ENCODE data around the gene WDR20. TPM values are rescaled to one million over a fixed set of nuclear protein-coding genes. Genes with fewer than 3 reads are reported as not detected.
"Not testable (repeated sequence)": the region's sequence is repeated elsewhere in the genome, so short reads cannot be mapped to it uniquely, and the experiment has no call there.

WDR20 gene
- total RNA-seq, 1 donor from 2014 or later: 44.8 TPM

DNA sequence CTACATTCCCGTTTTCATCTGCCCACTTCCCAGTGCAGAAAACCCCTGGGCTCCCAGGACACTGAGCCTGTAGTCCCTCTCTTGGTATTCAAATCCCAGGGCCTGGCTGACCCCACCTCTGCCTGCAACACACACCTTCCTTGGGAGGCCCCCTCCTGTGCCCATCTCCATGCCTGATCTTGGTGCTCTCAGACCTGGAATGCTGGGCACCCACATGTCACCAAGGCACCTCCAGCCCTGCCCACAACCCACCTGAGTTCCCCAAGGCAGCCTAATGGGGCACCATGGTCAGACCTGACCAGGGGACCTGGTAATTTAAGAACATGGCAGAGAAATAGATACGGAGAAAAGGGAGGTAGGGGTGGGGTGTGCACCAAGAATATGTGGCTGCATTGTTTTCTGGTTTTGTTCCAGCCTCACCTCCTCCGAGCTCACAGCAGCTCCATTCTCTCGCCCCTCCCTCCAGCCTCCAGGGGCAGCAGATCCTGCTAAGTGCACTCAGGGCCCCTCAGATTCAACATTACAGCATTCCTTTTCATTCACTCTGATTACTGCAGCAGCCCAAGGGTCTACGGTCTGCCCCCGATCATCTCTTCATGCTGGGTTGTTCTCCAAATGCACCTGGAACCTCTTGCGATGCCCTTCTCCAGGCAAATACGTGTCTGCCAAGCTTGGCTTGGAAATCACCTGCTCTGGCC is 43.7 kb upstream of the WDR20 start:
- Histone ChIP-seq H3K27ac (no peak overlapping the region), H3K4me1 (no peaks in the 10 kb centered on the region), H3K27me3 (no peaks in the 10 kb centered on the region), H3K9me3 (no peaks in the 10 kb centered on the region), H3K4me3 (no peak overlapping the region), H3K36me3 (no peaks in the 10 kb centered on the region)
- TF ChIP-seq, protein P1, sequence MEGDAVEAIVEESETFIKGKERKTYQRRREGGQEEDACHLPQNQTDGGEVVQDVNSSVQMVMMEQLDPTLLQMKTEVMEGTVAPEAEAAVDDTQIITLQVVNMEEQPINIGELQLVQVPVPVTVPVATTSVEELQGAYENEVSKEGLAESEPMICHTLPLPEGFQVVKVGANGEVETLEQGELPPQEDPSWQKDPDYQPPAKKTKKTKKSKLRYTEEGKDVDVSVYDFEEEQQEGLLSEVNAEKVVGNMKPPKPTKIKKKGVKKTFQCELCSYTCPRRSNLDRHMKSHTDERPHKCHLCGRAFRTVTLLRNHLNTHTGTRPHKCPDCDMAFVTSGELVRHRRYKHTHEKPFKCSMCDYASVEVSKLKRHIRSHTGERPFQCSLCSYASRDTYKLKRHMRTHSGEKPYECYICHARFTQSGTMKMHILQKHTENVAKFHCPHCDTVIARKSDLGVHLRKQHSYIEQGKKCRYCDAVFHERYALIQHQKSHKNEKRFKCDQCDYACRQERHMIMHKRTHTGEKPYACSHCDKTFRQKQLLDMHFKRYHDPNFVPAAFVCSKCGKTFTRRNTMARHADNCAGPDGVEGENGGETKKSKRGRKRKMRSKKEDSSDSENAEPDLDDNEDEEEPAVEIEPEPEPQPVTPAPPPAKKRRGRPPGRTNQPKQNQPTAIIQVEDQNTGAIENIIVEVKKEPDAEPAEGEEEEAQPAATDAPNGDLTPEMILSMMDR (IDR thresholded peaks at IDR 0.05): no peak
- no peak for DNase-seq (ENCODE audit: low spot score in 2 of 2)
- intact Hi-C loops (cut with DNase I): loop anchor here (1.0 to 2.0 kb wide), 4 partner anchors 33 to 389 kb away; no protein-coding TSS in a partner anchor

DNA sequence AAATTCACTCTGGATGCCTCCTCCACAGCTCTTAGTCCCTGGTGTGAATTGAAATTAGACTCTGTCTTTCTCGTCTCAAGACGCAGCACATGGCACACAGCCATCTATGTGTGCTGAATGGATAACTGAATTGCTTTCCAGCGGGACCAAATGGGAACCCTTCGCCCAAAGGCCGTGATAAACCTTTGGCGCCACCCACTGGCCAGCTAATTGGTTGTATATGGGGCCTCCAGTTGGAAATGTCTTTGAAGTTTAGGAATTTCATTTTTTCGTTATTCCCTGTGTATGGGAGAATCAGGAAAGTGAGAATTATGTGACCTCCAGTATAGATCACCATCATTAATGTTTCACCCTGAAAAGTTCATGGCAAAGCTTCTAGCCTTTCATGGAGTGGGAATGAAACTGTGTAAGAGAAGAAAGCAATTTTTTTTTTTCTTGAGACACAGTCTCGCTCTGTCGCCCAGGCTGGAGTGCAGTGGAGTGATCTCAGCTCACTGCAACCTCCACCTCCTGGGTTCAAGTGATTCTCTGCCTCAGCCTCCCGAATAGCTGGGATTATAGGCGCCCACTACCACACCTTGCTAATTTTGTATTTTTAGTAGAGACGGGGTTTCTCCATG is 43.0 kb upstream of the WDR20 start:
- intact Hi-C loops (cut with DNase I): loop anchor here (1.0 to 2.0 kb wide), 4 partner anchors 33 to 390 kb away; no protein-coding TSS in a partner anchor
- Histone ChIP-seq H3K9me3 (no peaks in the 10 kb centered on the region), H3K4me1 (no peaks in the 10 kb centered on the region), H3K4me3 (no peak overlapping the region), H3K27ac (no peak overlapping the region), H3K27me3 (no peaks in the 10 kb centered on the region), H3K36me3 (peaks cover 0 to 6% of the 10 kb centered on the region in 2 donors)
- DNase-seq (ENCODE audit: low spot score in 2 of 2): peak in 1 of 2 donors; percentile 92
- TF ChIP-seq, protein P1 (IDR thresholded peaks at IDR 0.05): peak; percentile 67 to 81 (median 70)

DNA sequence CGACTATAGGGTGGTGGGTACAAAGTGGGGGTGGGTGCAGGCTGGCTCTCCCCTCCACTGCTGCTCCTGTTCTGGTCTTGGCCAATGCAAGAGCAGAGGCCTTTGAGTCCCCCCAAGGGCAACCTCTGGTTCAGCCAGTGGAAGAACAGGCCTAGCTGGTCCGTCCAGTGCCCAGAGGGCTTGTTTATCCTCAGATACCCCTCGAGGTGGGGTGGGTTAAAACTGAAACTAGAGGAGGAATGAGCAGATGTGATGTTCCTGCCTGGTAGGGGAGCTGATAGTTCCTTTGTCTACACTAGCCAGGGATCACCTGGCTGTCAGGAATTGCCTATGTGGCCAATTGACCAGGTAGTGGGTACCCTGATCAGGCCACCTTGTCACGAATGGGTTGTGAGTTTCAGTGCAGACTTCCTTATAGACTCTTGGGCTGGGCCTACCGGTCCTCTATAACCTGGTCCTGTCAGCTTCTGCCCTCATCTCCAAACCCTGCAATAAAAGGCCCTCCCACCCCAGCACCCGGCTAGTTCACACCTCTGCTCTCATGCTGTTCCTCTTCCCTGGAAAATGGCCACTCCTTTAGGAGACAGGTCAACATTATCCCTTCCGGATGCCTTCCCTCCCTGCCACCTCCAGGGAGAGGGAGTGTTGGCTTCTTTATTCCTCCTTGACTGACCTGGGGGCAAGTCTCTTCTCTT is 42.1 kb upstream of the WDR20 start:
- Histone ChIP-seq H3K27me3 (no peaks in the 10 kb centered on the region), H3K4me3 (no peak overlapping the region), H3K9me3 (no peaks in the 10 kb centered on the region), H3K27ac (no peak overlapping the region), H3K4me1 (no peaks in the 10 kb centered on the region), H3K36me3 (peaks cover 0 to 6% of the 10 kb centered on the region in 2 donors)
- no peak for DNase-seq (ENCODE audit: low spot score in 2 of 2)
- intact Hi-C loops (cut with DNase I): loop anchor here (2.0 kb wide), 2 partner anchors 137 to 391 kb away; no protein-coding TSS in a partner anchor
- TF ChIP-seq, protein P1 (IDR thresholded peaks at IDR 0.05): no peak

DNA sequence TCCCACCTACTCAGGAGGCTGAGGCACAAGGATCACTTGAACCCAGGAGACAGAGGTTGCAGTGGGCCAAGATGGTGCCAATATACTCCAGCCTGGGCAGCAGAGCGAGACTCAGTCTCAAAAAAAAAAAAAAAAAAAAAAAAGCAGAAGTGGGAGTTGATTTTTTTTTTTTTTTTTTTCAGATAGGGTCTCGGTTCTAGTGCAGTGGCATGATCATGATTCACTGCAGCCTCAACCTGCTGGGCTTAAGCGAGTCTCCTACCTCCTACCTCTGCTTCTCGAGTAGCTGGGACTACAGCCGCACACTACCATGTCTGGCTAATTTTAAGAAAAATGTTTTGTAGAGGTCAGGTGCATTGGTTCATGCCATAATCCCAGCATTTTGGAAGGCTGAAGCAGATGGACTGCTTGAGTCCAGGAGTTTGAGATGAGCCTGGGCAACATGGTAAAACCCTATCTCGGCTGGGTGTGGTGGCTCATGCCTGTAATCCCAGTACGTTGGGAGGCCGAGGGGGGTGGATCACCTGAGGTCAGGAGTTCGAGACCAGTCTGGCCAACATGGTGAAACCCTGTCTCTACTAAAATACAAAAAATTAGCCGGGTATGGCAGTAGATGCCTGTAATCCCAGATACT is 36.5 kb upstream of the WDR20 start:
- no peaks in the 10 kb centered on the region for H3K4me1 ChIP-seq
- no peaks in the 10 kb centered on the region for H3K27me3 ChIP-seq
- H3K9me3 ChIP-seq: no peaks in the 10 kb centered on the region
- peaks cover 0 to 6% of the 10 kb centered on the region in 2 donors for H3K36me3 ChIP-seq
- no peak overlapping the region for H3K27ac ChIP-seq
- TF ChIP-seq, protein P1 (IDR thresholded peaks at IDR 0.05): no peak
- H3K4me3 ChIP-seq: no peak overlapping the region
- intact Hi-C loops (cut with DNase I): no loop called here
- DNase-seq (ENCODE audit: low spot score in 2 of 2): no peak

DNA sequence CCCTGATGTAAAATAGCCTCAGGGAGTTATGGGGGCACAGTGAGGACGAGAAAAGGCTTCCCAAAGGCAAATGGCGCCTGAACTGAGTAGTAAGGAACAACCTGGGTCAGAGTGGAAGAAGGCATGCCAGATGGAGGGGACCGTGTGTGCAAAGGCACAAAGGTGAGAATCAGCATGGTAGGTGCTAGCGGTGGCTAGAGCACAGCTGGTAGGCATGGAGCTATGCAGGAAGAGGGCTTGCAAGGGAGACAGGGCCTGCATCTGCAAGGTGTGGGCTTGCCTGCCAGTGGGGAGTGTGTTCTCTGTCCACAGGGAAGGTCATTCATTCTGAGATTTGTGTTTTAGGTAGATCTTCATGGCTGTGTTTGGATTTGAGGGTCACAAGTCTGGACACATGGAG is 34.3 kb upstream of the WDR20 start:
- DNase-seq (ENCODE audit: low spot score in 2 of 2): no peak
- H3K9me3 ChIP-seq: no peaks in the 10 kb centered on the region

DNA sequence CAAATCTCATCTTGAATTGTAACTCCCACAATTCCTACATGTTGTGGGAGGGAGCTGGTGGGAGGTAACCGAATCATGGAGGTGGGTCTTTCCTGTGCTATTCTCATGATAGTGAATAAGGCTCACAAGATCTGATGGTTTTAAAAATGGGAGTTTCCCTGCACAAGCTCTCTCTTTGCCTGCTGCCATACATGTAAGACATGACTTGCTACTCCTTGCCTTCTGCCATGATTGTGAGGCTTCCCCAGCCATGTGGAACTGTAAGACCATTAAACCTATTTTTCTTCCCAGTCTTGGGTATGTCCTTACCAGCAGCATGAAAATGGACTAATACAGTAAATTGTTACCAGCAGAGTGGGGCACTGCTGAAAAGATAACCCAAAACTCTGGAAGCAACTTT is 30.4 kb upstream of the WDR20 start:
- H3K36me3 ChIP-seq; H3K27me3 ChIP-seq; H3K4me1 ChIP-seq; H3K4me3 ChIP-seq; H3K27ac ChIP-seq; intact Hi-C loops (cut with DNase I); DNase-seq (ENCODE audit: low spot score in 2 of 2); H3K9me3 ChIP-seq: not testable (repeated sequence)

More for the DNA sequence above, 34.3 kb upstream of the WDR20 start:
- Histone ChIP-seq H3K27ac (no peak overlapping the region), H3K4me3 (no peak overlapping the region), H3K4me1 (no peaks in the 10 kb centered on the region), H3K27me3 (no peaks in the 10 kb centered on the region), H3K36me3 (peaks cover 0 to 6% of the 10 kb centered on the region in 2 donors)
- intact Hi-C loops (cut with DNase I): no loop called here
- TF ChIP-seq, protein P1 (IDR thresholded peaks at IDR 0.05): no peak
